ENCODE data around the gene COG3.

- TF ChIP-seq EZH2 (IDR thresholded peaks at IDR 0.05; ENCODE audit: insufficient read depth, poor library complexity, severe bottlenecking) (no peak), EZH2phosphoT487 (IDR thresholded peaks at IDR 0.05; ENCODE audit: insufficient read depth, low read depth) (no peak)
These were observed 49.6 kb upstream of the COG3 start for GRCh38 chr13:45415112-45415511.
